ELR (cell line): ENCODE results near the gene SOX6.

Experiments used
- DNase-seq: peaks from one replicate; pipeline ENCODE4 v3.0.0-alpha.2; 2015; ENCODE audit warnings: low read depth

Gene SOX6

DNA sequence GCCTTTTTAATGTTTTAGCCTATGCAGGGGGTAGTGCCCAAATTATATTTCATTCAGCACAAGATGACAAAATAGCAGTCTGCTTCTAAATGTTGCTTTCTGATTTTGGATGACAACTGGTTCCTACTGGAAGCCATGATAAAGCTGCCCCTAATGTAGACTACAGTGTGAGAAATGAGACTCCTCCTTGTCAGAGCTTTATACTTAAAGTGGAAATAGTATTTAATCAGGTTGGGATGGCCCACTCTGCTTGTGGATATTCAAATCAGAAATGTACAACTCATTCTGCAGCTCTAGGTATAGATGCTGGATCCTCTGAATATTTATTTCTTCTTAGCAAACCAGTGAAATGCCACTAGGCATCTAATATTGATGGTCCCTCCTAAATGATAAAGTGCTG, 171.3 kb downstream of the SOX6 start:
- no peak for DNase-seq

DNA sequence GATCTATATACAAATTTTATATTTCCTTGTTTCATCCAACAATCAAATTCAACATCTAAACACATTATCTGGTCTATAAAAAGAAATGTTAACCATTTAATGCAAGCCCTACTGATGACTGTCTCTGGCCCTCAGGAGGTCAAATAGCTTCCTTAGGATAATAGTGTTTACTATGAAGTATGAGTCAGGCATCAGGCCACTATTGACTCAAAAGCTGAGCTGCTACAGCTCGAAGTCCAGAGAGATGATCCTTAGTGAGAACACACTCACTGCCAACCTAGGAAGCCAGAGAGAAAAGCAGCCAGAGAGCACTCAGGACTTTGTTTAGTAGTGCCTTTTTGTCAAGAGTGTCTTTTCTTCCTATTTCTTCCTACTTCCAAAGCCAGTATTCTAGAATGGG, 171.8 kb downstream of the SOX6 start:
- peak; percentile 57 for DNase-seq

DNA sequence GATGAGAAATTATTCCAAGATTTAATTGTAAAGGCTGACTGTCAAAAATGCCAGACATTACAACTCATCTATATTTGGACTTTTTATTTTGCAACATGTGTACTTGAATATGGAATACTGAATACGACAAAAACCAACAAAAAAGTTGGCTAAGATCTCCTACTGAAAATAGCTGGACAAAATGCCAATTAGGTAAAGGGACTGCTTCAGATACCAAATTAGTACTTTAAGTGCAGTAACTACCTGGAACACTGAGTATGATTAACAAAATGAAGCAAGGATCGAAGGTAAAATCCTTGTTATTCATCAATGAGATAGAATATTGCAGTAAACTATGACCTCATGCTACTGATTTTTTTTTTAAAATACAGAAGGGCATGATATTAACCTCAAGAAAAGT, 173.8 kb downstream of the SOX6 start:
- no peak for DNase-seq

DNA sequence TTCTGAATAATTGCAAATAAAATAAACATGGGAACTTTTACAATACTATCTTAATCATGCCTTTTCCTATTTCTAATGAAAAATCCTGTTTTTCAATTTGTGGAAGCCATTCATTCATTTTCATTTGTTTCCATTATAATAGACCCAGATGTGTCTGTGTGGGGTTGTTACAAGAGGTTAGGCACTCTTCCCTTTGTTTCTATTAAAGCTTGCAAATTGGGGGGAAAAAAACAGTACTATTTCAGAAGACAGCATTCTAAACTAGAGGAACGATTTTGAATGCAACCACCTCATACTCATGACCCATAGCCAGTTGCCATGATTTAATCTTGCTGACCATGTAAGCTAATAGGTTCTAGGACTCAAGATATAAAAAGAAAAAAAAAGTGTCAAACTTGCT, 175.5 kb downstream of the SOX6 start:
- no peak for DNase-seq

DNA sequence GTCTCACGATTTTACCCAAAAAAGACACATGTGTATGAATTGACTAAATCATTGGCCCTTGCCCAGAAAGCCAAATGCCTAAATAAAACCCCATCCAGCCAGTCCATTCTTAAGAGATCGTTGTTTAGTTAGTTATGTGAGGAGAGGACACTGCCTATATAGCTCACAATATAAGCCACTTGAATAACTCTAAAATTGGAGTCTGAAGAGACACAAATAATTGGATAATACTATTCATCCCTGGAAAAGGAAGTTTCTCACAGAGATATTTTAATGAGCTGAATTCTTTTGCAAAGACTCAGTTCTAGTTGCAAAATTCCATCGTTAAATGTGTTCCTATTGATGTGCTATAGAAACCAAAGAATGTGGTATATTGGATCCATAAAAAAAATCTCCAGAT, 176.7 kb downstream of the SOX6 start:
- DNase-seq = no peak

DNA sequence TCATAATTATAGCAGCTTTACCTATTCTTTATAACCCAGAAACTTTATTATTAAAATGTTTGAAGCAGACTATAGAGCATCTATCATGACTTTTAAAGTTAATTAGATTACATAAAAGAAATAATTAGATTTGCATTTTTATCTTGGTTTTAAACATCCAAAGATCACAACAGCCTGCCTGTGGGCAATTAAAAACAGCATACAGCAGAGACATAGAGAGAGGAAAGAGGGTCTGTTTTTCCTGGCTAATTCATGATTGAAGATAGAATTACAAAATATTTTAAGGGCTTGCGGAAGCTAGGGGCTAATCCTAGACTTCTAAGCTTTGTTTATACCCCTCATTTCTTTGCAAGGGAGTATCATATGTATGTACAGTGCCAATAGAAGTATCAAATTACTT, 178.1 kb downstream of the SOX6 start:
- no peak for DNase-seq

DNA sequence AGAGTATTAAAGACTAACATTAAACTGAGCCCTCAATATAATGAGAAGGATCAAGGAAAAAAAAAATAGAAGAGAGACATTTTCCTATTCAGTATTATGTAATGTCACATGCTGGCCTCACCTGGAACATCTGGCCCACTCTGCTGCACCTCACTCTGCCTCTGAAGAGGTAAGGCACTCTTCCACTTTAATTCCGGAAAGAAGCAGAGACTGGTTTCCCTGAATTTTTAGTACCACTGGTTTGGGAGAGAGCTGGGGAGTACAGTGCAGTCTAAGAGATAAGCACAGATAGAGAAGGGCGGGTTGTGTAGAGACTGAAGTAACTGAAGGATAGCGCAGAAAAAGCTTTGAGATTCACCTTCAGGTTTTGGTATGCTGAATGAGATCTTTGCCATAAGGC, 178.7 kb downstream of the SOX6 start:
- no peak for DNase-seq

DNA sequence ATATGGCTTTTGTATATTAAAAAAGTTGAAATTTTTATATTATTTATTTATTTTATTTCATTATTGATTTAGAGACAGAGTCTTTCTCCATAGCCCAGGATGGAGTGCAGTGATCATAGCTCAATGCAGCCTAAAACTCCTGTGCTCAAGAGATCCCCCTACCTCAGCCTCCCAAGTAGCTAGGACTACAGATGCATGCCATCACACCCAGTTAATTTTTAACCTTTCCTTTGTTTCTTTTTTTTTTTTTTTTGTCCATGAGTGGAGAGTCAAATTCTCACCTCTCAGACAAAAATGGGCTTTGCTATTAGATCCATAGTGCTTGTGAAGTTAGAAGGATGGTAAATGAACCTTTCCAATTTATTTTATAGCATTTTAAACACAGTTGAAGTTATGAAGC, 182.5 kb downstream of the SOX6 start:
- no peak for DNase-seq

DNA sequence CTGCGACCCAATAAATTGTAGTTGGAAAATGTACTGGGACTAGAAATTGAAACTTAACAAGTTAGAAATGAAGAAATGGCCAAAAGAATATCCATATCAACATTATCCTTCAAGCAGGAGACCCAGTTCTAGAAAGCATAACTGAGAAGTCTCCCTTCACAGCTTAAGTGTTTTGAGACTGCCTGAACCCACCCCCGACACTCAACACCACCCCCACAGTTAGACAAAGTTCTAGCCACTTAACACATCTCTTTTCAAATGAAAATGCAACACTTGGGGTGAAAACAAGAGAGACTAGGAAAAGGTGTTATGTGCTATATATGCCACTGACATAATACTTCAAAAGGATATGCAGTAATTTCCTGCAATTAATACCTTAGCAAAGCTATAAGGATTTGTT, 184.5 kb downstream of the SOX6 start:
- DNase-seq = no peak

DNA sequence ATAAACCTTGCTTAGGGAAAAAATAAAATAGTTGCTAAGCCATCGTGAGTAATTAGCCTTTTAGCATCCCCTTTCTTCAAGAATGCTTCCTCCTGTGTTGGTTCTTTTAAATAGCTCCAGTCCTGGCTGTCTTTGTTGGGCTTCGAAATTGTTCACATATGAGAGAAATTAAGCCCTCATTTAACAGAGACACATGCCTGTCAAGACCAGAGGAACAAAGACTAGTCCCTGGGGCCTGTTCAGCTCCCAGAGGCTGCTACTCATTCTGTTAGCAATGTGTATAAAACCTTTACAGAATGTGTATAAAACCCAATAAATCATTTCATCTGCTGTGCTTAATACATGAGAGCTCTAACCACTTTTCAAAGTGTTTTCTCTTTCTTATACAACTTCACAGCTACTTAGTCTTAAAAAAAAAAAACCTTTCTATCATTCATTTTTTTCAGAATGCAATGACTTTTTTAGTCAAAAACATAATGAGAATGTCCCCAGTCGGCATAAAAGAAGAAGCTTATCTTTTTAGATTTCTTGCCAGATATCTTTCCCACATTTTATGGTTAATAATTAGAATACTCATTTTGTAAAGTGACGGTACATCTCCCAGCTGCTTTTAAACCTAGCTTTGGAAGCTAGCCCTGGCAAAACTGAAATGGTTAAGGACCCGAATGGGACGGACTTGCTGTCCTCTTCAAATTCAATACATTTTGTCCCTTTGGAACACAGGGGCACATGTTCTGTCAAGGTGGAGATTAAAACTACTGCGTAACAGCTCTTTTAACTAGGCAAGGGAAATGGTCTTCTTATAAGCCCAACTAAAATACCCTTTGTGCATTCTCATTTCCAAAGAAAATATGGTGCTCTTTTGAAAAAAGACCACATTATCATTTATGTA, 186.1 kb downstream of the SOX6 start:
- no peak for DNase-seq

DNA sequence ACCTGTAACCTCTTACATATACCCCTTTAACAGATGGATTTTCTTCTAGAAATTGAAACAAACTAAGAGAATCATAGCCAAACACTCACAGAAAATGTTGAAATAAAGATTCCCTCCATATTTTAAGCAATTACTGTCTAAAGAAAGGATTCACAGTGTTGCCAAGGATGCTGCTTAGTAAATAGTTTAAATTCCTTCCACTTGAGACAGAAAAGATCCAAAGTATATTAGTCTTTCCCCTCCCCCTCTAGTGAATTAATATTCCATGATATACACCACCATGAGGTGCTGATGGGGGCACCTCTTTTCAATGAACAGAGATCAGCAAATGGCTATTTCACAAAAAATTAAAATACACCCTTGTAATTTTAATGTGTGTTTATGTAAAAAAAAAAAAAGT, 186.8 kb downstream of the SOX6 start:
- no peak for DNase-seq

DNA sequence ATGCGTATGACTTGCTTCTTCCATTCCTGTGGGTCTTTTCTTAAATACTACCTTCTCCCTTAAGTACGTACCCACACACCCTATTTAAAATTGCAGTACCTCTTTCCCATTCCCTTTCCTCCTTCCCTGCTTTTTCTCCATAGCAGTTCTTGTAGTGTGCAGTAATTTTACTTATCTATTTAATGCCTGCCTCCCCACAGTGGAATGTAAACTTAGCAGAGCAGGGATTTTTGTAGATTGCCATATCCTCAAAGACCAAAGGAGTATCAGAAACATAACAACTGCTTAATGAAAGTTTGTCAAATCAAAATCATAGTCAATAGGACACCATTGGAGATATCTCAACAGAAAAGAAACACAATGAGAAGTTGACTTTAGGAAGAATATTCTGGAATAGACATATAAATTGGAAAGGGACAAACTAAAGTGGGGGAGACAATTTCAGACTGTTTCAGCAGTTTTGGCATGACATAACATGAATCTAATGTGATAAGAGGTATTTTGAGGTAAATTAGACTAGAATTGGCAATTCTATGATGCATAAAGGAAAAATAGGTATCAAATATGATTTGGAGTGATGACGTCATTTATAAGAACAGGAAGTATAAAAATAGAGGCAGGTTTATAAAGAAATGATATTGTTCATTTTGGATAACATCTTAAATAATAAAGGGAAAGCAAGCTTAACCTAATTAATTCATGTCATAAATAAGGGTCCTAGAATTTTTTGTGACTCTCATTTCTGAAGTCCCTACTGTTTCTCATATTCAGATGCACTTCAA, 188.4 kb downstream of the SOX6 start:
- DNase-seq = no peak

DNA sequence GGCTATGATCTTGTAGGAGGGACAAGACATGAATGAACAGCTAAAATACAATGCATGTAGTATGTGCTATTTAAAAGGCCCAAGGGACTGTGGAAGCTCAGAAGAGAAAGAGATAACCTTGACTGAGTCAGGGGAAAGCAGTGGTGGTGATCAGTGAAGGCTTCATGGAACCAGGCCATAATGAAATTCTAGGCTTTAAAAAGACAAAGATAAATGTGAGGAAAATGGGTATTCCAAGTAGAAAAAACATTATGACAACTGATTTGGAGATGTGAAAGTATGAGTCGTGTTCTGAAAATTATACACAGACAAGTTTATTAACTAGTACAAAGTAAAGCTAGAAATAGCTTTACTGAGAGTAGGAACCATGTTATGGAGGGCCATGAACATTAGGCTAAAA, 189.8 kb downstream of the SOX6 start:
- DNase-seq = no peak

DNA sequence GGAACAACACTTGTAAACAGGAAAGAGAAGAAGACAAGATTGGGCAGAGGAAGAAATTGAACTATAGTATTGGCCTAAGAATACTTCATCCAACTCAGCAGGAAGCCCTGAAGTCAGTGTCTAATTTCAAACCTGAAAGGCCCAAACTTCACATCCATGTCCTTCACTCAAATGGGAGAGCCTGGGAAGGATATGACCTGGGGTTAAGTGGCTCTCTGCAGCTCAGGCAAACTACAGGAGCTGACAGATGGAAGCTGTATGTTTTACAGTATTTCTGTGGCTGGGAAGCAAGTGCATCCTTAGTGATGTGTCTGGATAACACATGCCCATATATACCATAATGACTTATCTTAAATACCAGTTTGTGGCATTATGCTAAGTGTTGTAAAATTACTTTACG, 196.2 kb downstream of the SOX6 start:
- no peak for DNase-seq

DNA sequence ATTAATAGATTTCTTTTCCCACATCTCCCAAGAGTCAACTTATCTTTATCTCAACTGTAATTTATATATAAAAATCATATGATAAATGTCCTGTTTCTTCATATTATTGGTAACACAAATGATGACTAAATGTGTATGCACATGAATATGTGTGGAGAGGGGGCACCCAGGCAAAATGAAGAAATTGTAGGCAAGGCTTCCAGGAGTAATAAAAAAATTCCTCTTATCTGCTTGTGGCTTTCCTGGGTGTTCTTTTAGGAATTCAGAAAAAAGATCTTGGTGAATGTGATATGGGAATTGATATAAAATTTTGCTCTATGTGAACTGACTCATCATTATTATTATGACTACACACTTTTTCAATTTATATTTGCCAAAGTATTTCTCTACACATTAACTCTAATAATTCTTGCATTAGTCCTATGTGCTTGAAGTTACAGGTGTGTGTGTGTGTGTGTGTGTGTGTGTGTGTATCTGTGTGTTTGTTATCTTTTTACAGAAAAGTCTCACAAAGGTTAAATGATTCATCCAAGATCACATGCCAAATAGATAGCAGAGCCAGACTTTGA, 197.8 kb downstream of the SOX6 start:
- no peak for DNase-seq

DNA sequence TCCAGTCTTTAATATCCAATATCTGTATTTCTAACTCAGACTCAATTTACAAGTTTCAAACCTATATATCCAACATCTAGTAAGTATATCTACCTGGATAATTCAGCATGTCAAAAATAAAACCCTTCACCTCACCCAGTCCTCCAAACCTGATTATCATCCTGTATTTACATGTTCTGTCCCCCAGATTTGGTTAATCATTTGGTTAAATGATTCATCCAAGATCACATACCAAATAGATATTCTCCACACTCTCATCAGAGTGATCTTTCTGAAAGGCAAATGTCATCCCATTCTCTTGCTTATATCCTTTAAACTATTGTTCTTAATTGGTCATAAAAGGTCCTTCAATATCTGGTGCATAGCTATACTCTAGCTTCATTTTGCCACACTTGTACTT, 199.0 kb downstream of the SOX6 start:
- no peak for DNase-seq

DNA sequence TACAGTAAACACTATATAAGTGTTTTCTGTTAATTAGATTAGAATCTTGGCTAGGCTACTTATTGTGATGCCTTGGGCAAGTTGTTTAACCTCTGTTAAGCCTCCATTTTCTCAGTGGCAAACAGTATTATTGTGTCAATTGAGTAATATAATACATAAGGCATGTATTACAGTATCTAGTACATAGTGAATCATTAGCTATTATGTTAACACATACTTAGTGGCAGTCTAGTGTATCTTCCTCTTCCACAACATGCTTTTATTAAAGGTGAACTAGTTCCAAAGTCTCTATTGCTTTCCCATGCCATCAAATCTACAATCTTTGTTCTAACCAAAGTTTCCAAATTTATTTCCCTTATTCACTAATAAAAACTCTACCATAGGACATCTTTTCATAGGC, 200.9 kb downstream of the SOX6 start:
- no peak for DNase-seq

DNA sequence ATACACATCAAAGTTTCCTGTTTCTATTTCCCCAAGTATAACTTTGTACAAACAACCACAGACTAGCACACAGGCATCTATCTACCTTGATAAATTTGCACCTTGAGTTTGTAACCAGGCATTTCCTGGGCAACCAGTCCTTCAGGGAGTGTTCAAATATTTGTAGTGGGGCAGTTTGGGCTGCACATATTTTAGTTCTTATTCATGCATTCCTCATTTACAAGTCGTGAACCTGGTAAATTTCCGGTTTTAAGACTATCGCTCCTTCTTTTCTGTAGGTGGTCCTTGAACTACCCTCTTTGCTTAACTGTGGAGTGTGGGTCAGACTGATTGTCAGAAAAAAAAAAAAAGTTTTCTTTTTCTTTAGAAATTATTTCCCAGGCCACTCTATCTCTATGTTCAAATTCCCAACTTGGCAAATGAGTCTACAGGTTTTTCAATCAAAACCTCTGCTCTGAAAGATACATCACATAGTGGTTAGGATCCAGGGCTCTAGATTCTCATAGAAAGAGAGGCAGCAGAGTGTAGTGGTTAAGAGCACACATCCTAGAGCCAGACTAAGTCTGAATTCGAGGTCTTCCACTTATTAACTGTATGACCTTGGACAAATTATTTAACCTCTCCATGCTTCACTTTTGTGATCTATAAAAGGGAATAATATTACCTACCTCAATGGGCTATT, 201.5 kb downstream of the SOX6 start:
- DNase-seq = peak; percentile 1

DNA sequence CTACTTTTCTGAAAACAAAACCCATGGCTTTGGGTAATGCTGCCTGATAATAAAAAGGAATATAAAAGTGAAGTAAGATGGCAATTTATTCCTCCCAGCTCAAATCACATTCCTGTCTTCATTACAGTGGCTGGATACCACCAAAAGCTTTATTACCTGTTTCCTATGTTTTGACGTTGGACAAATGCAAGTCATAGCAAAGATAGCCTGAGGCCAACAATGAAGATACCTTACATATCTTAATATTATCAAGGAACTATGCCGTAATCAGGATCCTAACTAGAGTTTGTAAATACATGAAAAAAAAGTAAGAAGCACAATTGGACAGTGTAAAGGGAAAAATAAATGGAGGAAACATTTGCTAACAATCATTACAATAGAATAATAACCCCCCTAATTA, 202.4 kb downstream of the SOX6 start:
- no peak for DNase-seq

DNA sequence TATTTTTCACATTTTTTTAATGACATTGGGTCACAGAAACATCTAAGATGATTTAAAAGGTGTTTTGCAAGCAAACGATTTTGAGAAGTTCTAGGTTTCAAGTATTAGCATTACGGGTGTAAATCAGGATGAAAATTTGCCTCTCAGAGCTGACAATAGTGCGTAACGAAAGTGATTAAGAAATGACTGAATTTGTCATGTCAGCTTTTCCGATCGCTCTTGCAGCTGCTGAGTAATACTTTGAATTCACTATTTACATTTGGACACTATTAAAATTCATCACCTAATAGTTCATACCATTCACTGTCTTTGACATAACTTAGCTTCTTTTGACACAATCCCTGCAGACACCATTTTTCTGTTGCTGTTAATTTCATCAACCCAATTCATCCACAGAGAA, 205.2 kb downstream of the SOX6 start:
- DNase-seq = no peak

DNA sequence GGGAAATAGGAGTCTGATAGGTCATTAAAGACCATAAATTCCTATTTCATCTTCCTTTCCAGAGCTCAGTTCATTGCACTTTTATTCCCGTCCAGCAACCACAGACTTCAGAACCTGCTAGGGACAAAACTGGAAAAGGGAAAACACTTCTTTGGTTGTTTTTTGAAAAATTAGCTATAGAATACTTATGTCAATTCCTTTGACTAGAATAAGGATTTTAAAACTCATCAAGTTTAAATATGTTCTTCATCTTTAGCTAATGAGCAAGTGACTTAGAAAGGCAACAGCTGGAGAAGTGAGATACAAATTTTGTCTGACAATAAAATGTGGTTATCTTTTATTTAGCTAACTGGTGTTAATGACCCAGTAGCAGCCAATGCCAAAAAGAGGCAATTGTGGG, 206.9 kb downstream of the SOX6 start:
- DNase-seq = no peak

DNA sequence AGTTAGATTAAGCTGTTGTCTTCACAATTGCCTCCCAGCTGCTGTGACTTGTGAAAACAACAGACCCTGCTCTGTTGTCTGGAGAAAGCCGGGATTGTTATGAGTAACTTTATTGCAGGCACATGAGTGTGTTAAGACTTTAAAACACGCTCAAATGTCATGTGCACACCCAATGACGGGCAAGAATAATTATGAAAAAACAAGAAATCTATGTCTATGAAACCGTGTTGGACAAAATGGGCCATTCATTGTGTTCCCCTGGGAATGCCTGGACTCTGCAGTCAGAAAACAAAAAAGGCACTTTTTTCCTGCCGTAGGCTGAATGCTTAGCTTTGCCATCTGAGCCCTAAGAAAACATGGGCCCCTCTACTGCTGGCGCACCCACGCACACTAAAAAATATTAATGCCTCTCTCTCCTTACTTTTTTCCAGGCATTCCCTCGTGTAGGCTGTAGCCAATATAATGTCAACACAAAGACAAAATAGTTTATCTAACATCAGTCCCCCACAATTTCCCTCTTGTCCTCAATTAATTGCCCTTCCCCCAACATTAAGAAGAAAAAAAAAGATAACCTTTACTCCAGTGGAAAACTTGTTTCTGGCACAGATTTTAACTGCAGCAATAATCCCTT, 207.9 kb downstream of the SOX6 start:
- DNase-seq = no peak
